Ishikawa (cell line): ENCODE measurements around the gene PDE5A.

Experiments
- CEBPB ChIP-seq: IDR thresholded peaks from 2 replicates; pipeline ENCODE4 v1.6.1; 2012
- CREB1 ChIP-seq: IDR thresholded peaks from 2 replicates; pipeline ENCODE4 v1.6.1; 2012; ENCODE audit warnings: low read depth
- EGR1 ChIP-seq: IDR thresholded peaks from 2 replicates; pipeline ENCODE4 v1.6.1; 2012
- EP300 ChIP-seq: IDR thresholded peaks from 2 replicates; pipeline ENCODE4 v1.6.1; 2012; ENCODE audit warnings: borderline replicate concordance
- FOXM1 ChIP-seq: IDR thresholded peaks from 2 replicates; pipeline ENCODE4 v1.6.1; 2012; ENCODE audit warnings: low read depth, borderline replicate concordance
- NFIC ChIP-seq: IDR thresholded peaks from 2 replicates; pipeline ENCODE4 v1.6.1; 2012
- RAD21 ChIP-seq: IDR thresholded peaks from 2 replicates; pipeline ENCODE4 v1.6.1; 2012; ENCODE audit warnings: low read depth
- TAF1 ChIP-seq: IDR thresholded peaks from 2 replicates; pipeline ENCODE4 v1.6.1; 2012; ENCODE audit warnings: low read depth, mild to moderate bottlenecking
- TCF12 ChIP-seq: IDR thresholded peaks from 2 replicates; pipeline ENCODE4 v1.6.1; 2012; ENCODE audit warnings: low read depth
- TEAD4 ChIP-seq: IDR thresholded peaks from 2 replicates; pipeline ENCODE4 v1.6.1; 2012
- YY1 ChIP-seq: IDR thresholded peaks from 2 replicates; pipeline ENCODE4 v1.6.1; 2012; ENCODE audit warnings: low read depth
- ZBTB7A ChIP-seq: IDR thresholded peaks from 2 replicates; pipeline ENCODE4 v1.6.1; 2012; ENCODE audit warnings: low read depth
- TF ChIP-seq, protein P1 (sequence below): IDR thresholded peaks from 2 replicates; pipeline ENCODE4 v1.6.1; 2012
- TF ChIP-seq, protein P2 (sequence below): IDR thresholded peaks from 2 replicates; pipeline ENCODE4 v1.6.1; 2012; ENCODE audit warnings: low read depth, mild to moderate bottlenecking
- TF ChIP-seq, protein P3 (sequence below): IDR thresholded peaks from 2 replicates; pipeline ENCODE4 v1.6.1; 2012

The PDE5A gene

GRCh38 chr4:119589165-119589564 lies 39.4 kb downstream of the PDE5A start:
- TF ChIP-seq EP300: no peak
- TF ChIP-seq, protein P1, sequence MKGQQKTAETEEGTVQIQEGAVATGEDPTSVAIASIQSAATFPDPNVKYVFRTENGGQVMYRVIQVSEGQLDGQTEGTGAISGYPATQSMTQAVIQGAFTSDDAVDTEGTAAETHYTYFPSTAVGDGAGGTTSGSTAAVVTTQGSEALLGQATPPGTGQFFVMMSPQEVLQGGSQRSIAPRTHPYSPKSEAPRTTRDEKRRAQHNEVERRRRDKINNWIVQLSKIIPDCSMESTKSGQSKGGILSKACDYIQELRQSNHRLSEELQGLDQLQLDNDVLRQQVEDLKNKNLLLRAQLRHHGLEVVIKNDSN: no peak
- no peak for TF ChIP-seq TEAD4
- TF ChIP-seq TAF1: no peak
- no peak for TF ChIP-seq NFIC
- no peak for TF ChIP-seq FOXM1
- TF ChIP-seq CEBPB: no peak
- TF ChIP-seq CREB1: no peak
- TF ChIP-seq, protein P2, sequence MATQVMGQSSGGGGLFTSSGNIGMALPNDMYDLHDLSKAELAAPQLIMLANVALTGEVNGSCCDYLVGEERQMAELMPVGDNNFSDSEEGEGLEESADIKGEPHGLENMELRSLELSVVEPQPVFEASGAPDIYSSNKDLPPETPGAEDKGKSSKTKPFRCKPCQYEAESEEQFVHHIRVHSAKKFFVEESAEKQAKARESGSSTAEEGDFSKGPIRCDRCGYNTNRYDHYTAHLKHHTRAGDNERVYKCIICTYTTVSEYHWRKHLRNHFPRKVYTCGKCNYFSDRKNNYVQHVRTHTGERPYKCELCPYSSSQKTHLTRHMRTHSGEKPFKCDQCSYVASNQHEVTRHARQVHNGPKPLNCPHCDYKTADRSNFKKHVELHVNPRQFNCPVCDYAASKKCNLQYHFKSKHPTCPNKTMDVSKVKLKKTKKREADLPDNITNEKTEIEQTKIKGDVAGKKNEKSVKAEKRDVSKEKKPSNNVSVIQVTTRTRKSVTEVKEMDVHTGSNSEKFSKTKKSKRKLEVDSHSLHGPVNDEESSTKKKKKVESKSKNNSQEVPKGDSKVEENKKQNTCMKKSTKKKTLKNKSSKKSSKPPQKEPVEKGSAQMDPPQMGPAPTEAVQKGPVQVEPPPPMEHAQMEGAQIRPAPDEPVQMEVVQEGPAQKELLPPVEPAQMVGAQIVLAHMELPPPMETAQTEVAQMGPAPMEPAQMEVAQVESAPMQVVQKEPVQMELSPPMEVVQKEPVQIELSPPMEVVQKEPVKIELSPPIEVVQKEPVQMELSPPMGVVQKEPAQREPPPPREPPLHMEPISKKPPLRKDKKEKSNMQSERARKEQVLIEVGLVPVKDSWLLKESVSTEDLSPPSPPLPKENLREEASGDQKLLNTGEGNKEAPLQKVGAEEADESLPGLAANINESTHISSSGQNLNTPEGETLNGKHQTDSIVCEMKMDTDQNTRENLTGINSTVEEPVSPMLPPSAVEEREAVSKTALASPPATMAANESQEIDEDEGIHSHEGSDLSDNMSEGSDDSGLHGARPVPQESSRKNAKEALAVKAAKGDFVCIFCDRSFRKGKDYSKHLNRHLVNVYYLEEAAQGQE: no peak
- no peak for TF ChIP-seq RAD21
- no peak for TF ChIP-seq EGR1
- no peak for TF ChIP-seq ZBTB7A
- TF ChIP-seq YY1: no peak
- TF ChIP-seq, protein P3, sequence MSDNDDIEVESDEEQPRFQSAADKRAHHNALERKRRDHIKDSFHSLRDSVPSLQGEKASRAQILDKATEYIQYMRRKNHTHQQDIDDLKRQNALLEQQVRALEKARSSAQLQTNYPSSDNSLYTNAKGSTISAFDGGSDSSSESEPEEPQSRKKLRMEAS: no peak
- TF ChIP-seq TCF12: no peak

GRCh38 chr4:119587796-119588195 lies 40.8 kb downstream of the PDE5A start:
- no peak for TF ChIP-seq YY1
- TF ChIP-seq CREB1: no peak
- TF ChIP-seq, protein P3: no peak
- TF ChIP-seq, protein P1: no peak
- TF ChIP-seq NFIC: no peak
- TF ChIP-seq ZBTB7A: no peak
- no peak for TF ChIP-seq FOXM1
- TF ChIP-seq TAF1: no peak
- TF ChIP-seq TEAD4: no peak
- no peak for TF ChIP-seq CEBPB
- no peak for TF ChIP-seq EP300
- TF ChIP-seq, protein P2: no peak
- TF ChIP-seq RAD21: no peak
- TF ChIP-seq EGR1: no peak
- no peak for TF ChIP-seq TCF12

- TF ChIP-seq FOXM1: no peak
- TF ChIP-seq TEAD4: no peak
- no peak for TF ChIP-seq RAD21
- TF ChIP-seq, protein P2: no peak
- TF ChIP-seq, protein P3: no peak
- no peak for TF ChIP-seq YY1
- TF ChIP-seq TAF1: no peak
- TF ChIP-seq TCF12: no peak
- TF ChIP-seq ZBTB7A: no peak
- TF ChIP-seq NFIC: no peak
- no peak for TF ChIP-seq CREB1
- no peak for TF ChIP-seq CEBPB
- TF ChIP-seq, protein P1: no peak
These were observed 42.8 kb downstream of the PDE5A start for GRCh38 chr4:119585771-119586170.
